OCI-M2 (cell line): ENCODE measurements around the gene FAM120B.

Source experiments
- DNase-seq: peaks from one replicate; lab custom pipeline; 2025; ENCODE audit not compliant: unreplicated experiment; lab: John Stamatoyannopoulos, UW

Gene FAM120B

DNA sequence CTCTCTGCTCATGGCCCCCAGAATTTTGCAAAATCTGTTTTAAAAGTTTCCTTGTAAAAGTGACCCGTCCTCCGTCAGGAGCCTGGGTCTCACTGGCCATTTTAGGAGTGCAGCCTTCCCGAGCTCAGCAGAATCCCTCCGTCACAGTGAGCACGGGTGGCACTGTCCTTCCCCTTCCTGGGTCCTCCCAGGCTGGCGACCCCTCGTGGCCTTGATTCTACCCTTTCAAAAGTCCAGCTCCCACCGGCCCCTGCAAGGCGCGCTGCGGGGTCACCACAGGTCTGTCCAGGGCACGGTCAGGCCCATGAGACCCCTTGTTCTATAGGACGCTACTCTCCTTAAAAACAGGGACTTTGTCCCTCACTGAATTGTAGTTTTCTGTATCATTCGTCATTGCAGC, 133.9 kb downstream of the FAM120B start:
- DNase-seq, result no peak

DNA sequence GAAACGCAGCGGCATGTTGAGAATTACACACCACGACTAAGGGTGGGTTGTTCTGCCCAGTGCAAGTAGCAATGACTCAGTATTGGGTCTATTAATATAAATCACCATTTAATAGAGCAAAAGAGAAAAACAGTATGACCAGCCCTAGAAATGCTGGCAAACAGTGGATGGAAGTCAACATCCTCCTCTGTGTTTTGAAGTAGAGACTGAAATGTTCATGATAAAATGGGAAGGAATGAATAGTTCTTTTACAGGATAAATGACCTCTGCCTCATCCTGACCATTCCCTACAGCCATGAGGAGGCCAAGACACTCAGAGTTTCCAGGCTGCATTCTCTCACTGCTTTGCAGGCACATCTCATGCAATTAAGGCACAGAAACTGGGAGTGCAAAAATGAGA, 134.8 kb downstream of the FAM120B start:
- no peak for DNase-seq

DNA sequence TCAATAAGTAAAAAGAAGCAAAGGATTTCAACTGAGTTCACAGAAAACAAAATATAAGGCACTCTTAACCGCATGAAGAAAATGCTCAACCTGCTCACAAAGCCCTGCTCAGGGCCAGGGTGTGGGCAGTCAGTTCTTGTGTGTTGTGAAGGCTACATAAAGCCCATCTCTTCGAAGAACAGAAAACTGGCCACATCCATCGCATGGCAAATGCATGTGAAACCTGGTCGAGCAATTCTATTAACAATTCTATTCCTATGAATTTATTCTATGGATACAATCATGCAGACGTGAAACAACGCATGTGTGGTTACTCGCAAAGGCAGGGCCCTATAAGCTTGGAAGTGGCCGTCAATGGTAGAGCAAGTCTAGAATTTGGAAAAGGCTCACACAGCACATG, 136.0 kb downstream of the FAM120B start:
- DNase-seq, result no peak

DNA sequence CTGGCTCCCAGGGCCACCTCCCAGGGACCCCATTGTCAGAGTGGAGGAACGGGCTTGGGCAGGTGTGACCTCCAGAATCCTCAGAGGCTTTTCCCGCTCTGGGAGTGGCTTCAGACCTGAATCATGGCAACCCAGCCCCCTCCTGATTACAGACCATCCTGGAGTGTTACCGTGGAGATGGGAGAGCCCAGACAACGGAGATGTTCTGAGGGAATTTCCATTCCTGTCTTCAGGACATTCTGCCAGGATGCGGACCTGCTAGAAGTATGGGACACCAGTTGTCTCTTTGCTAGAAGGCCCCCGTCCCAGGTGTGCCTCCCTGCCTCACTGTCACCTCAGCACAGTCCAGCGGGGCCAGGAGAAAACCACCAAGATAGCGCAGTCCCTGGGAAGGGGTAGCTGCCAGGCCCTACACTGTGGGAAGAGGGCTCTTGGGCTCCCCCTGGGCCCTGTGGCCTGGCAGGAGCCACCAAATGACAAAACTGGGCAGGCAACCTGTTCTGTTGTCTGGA, 136.6 kb downstream of the FAM120B start:
- no peak for DNase-seq

DNA sequence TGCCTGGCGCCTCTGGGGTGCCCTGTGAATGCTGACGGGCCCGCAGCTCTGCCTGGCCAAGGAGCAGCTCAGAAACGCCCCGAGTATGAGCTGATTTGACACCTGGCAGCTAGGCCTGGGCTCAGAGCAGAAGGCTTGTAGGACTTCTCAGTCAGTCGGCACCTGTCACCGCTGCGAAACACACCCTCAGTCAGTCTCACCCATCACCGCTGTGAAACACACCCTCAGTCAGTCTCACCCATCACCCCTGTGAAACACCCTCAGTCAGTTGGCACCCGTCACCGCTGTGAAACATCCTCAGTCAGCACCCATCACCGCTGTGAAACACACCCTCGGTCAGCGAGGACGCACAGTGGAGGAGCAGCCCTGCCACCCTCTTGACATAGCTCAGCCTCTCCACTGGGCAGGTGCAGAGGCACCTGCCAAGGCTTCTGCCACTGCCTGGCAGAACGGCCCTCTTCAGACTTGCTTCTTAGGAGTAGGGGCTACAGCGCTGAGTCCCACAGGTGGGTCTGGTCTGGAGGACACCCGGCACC, 137.6 kb downstream of the FAM120B start:
- DNase-seq, result no peak

DNA sequence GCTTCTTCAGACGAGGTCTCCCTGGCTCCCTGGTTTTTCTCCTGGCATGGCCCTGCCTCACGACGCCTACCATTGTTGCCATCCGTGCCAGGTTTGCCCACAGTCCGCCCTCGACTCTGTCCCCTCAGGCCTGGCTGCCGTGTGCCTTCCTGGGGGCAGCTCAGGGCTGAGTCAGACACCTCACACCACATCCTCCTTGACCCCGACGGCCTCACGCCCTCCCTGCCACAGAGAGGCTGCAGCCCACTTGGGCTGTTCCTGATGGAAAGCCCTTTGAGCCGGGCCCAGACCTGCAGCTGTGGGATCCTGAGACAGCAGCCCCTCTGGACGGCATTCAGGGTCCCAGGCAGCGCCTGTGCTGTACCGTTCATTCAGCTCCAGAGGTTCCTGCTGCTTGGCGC, 138.3 kb downstream of the FAM120B start:
- DNase-seq, result no peak

GRCh38 chr6:170445487-170445886, 138.9 kb downstream of the FAM120B start:
- DNase-seq, result no peak

DNA sequence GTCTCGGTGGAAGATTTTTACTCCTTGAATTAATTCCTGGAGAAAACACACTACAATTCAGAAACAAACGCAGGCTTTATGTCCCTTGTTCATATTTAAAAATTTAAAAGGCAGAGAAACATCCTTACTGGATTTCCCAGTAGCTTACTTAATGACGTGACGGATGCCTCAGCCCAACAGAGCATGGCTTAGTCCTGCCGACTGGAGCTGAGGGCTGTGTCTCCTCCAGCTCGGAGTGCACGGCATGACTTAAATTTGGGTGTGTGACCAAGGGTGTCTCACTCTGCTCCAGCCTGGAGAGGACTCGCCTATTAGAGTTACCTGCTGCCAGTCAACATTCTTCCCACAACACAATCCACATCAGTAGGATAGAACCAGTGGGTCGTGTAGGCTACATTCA, 139.4 kb downstream of the FAM120B start:
- DNase-seq, result no peak

DNA sequence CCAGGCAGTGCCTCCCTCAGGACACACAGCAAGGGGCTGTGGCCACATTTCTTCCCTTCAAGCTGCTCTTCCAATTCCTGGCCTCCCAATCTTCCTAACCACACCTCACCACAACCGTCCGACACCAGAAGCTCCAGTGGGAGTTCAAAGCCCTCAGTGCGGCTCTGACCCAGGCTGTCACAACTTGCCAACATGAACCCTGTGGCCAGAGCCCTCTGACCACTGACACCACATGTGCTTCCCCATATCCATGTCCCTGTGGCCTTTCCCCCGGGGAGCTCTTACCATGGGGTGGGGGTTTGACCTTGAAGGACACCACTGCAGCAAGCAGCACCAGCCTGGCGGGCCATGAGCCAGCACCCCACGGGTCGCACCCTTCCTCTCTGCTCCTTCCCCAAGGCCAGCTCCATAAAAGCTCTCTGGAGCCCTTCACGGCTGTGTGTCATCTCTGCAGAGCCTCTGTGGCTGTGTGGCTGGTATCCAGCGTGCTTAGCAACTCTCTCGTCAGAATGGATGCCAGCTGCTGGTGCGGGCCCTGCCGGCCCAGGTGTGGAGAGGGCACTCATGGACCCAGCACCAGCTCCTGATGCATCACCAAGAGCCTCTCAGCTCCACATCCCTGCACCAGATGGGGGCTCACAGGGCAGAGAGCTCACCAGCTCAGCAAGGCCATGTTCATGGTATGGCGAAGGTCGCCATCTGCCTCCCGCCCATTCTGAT, 140.4 kb downstream of the FAM120B start:
- no peak for DNase-seq

- no peak for DNase-seq
Observed at GRCh38 chr6:170447561-170447930, 141.0 kb downstream of the FAM120B start.

DNA sequence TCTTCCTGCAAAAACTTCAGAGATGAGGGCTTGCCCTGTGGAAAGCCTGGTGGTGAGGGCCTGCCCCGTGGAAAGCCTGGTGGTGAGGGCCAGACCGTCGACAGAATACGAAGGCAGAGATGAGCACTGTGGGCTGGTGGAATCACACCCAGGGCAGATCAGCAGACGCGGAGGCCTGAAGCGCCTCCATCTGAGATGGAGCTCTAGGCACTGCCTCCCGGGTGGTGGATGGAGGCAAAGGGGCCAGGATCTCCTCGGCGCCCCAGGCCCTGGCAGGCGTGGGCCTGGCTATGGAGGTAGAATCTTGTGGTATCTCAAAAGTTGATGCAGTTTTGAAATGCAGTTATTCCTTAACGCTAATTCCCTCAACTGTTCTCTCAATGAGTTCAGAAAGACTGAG, 141.8 kb downstream of the FAM120B start:
- DNase-seq, result no peak

DNA sequence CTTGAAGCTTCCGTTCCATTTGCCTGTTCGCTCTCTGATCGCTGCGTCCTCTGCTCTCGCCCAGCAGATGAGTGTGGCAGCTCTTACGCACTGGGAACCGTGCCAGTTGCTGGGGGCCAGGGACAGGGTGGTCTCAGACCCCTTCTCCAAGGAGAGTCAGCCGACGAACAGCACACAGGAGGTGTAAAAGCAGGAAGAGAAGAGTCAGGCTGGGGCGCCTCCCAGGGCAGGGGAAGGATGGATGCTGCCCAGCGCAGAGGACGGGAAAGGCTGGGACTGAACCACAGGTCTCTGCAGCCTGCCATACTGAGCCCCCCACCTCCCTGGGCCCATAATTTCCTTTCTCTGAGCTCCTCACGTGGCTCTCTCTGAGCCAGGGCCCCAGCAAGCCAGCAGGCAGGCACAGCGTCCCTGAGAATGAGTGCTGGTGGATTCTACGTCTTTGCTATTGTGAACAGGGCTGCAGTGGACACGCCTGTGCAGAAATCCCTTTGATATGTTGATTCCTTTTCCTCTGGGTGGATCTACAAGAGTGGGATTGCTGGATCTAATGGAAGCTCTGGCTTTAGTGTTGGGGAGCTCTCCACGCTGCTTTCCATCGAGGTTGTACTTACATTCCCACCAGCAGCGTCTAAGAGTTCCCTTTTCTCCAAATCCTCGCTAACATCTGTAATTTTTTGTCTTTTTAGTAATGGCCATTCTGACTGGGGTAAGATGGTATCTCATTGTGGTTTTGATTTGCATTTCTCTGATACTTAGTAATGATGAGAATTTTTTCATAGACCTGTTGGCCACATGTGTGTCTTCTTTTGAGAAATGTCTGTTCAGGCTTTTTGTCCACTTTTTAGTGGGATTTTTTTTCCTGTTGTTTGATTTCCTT, 142.4 kb downstream of the FAM120B start:
- DNase-seq, result no peak

- no peak for DNase-seq
Observed at GRCh38 chr6:170449835-170450753, 143.5 kb downstream of the FAM120B start.

DNA sequence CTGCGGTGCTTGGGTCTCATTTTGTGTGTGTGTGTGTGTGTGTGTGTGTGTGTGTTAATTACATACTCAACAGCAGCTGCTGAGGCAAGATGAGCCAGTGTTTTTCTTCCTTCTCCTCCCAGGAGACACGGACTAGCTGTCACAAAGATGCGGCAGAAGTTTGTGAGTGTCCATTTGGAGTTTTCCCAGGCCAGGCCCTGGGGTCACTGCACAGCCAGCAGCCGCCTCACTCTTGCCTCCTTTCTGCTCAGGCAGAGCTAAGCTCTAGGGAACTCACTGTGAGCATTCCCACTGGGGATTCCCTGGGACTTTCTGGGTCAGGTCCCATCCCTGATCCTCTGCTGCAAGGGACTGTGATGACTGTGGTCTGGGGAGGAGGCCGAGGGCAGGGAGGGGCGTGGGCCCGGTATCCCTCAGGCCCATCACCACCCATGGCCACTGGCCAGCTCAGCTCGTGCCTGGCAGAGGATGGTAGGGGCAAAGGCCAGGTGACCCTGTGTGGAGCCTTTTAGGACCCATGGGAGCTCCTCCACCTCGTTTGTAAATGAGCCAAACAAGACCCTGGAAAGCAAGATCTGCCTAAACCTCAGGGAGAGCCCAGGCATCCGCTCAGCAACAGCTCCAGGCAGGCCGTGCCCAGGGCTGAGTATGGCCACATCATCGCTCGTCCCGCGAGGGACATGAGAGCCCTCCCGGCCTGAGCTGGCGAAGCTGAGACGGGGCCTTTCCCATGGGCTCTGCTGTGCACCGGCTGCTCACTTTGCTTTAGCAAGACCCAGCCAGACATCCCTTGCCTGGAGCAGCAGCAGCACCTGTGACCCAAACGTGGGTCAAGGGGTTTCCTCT, 144.6 kb downstream of the FAM120B start:
- DNase-seq, result no peak

DNA sequence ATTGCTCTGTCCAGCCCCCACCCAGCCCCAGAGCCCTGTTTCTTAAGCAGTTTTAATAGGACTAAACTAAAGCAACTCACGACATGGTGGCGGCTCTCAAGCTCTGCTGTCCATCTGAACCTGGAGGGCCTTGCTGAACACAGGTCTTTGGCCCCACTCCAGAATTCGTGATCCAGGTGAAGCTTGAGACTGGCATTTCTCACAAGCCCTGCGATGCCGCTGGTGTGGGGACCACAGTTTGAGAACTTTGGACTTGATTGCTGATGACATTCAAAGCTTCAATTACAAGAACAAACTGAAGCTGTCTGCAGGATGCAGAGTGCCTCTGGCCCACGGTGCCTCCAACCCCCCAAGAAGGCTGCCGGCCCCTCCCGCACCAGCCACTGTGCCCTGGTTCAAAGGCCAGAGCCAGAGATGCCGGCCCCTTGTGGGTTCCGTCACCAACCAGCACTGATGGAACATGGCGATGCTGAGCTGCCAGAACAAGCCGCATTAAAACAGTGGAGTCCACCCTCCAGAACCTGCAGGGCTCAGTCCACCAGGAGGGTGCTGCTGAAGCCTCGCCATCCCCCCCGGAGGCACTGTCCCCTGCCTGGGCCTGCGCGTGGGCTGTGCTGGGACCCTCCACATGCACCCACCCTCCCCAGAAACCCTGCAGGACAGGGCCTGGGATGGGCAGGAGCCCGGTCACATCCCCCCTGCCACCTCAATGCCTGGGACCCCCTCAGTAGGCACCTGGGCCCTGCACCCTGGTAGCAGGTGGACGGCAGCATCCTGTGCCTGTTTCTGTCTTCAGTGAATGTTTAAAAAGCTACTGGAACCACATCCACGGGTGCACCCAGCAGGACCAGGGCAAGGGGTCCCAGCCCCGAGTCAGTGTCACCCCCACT, 145.4 kb downstream of the FAM120B start:
- DNase-seq, result no peak

- DNase-seq, result no peak
Observed at GRCh38 chr6:170452767-170453545, 146.4 kb downstream of the FAM120B start.

- DNase-seq, result no peak
Observed at GRCh38 chr6:170453586-170454511, 147.3 kb downstream of the FAM120B start.
